D721Med (cell line): ENCODE data around the gene INSC.

Source experiments
- DNase-seq: peaks from one replicate; pipeline ENCODE4 v3.0.0; 2011; ENCODE audit warnings: low spot score; ENCODE audit not compliant: insufficient read length
- FAIRE-seq: peaks from 2 replicates; lab custom pipeline; 2011; peaks lifted over from hg19 to GRCh38; lab: Jason Lieb, UNC
- CTCF ChIP-seq: IDR thresholded peaks from 2 replicates; pipeline ENCODE4 v1.5.1; 2012; ENCODE audit warnings: mild to moderate bottlenecking, control low read depth; ENCODE audit not compliant: insufficient read depth; ENCODE audit errors: missing control alignments

INSC gene

DNA sequence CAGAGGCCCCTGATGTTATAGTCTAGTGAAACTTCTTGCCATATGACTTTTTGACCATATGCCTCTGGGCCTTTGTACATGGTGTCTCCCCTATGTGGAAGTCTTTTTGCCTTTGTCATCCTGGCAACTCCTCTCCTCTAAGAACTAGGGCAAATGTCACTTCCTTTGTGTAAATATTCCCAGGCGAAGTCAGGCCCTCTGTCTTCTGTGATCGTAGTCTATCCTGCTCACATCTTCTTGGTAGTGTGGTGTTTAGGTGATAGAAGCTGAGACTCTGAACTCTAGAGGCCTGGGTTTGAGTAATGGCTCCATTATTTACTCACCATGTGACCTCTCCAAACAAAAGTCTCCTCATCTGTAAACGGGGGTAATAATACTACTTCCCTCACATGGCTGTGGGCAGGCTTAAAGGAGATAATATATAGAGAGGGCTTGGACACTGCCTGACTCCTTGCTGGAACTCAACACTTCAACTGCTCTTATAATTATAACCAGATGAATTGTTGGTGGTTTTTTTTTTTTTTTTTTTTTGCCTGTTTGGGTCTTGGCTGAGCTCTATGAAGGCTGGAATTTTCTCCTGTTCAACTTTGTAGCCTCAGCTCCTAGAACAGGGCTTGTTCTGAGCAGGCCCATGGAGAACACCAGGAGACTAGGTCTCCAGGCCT lies 43.8 kb downstream of the INSC start:
- DNase-seq (no peak), FAIRE-seq (no peak)
- TF ChIP-seq CTCF, result no peak

- no peak for FAIRE-seq
- no peak for DNase-seq
- peak; percentile 12 for TF ChIP-seq CTCF
Observed at GRCh38 chr11:15159085-15159484, 44.4 kb downstream of the INSC start.

DNA sequence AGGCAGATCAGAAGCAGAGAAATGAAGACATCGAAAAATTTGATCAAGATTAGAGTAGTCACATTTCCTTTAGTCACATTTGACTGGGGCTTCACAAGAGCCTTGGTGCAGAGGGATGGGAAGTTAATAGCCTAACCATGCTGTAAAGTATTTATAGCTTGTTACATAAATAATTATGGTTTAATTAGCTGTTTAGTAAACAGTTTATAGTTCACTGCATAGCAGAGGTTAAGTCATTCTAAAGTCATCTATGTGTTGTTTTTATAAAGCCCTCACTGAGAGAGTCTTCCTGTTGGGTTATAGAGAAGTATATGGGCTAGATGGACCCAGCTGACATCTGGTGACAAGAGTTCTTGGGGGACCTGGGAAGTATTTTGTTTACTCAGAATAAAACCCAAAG lies 47.1 kb downstream of the INSC start:
- DNase-seq, result no peak
- TF ChIP-seq CTCF, result no peak
- no peak for FAIRE-seq

GRCh38 chr11:15163136-15163535 lies 48.4 kb downstream of the INSC start:
- no peak for TF ChIP-seq CTCF
- no peak for FAIRE-seq
- no peak for DNase-seq

DNA sequence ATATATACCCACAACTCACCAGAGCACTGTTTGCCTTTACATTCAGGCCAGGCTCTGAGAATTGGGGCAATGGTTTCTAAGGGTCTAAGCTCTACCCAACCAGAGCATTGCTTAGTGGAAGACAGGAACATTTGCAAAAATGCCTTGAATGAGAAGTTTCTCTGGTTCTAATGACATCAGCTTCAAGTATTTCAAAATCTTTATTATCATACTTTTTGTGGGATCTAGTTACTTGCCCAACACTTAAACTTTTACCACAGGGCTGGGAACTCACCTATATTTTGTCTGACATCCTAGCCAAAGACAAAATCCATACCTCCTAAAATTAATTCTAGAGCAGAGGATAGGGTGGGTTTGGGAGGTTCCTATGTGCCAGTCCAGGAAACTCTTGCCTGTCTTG lies 51.5 kb downstream of the INSC start:
- DNase-seq (no peak), FAIRE-seq (no peak)
- TF ChIP-seq CTCF, result no peak

- FAIRE-seq (no peak), DNase-seq (no peak)
- no peak for TF ChIP-seq CTCF
Observed at GRCh38 chr11:15169815-15170551, 55.3 kb downstream of the INSC start.

- FAIRE-seq, result no peak
Observed at GRCh38 chr11:15170698-15171097, 56.0 kb downstream of the INSC start.

More at GRCh38 chr11:15170698-15171097, 56.0 kb downstream of the INSC start:
- no peak for TF ChIP-seq CTCF
- no peak for DNase-seq
